GM12864 (cell line): ENCODE results near the gene RASGRP1.

ENCODE experiments used
- DNase-seq: peaks from one replicate; pipeline ENCODE4 v3.0.0-alpha.2; 2011; ENCODE audit warnings: low read depth
- H3K4me3 ChIP-seq: 2 replicates; pipeline ENCODE4 v1.5.1; 2011; ENCODE audit warnings: mild to moderate bottlenecking, low read depth, low read length, control low read depth
- TF ChIP-seq, protein P1 (sequence below): IDR thresholded peaks from 2 replicates; pipeline ENCODE4 v1.5.1; 2011; ENCODE audit warnings: low read depth, mild to moderate bottlenecking, moderate library complexity, low read length, control low read depth, inconsistent platforms; ENCODE audit errors: missing control alignments

The RASGRP1 gene

DNA sequence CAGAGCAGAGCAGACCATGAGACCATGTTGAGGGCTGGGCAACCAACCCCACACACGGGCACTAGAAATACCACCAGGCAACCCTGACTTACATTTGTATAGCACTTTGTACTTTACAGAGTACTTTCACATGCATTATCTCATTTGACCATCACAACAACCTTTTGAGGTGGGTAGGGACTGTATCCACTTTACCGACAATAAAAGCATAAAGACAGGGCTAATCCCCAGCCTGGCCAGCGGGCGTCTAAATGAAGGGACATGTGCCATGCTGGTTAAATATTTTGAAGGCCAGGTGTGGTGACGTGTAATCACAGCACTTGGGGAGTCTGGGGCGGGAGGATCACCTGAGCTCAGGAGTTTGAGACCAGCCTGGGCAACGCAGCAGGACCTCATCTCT lies 23.6 kb downstream of the RASGRP1 start:
- TF ChIP-seq, protein P1, sequence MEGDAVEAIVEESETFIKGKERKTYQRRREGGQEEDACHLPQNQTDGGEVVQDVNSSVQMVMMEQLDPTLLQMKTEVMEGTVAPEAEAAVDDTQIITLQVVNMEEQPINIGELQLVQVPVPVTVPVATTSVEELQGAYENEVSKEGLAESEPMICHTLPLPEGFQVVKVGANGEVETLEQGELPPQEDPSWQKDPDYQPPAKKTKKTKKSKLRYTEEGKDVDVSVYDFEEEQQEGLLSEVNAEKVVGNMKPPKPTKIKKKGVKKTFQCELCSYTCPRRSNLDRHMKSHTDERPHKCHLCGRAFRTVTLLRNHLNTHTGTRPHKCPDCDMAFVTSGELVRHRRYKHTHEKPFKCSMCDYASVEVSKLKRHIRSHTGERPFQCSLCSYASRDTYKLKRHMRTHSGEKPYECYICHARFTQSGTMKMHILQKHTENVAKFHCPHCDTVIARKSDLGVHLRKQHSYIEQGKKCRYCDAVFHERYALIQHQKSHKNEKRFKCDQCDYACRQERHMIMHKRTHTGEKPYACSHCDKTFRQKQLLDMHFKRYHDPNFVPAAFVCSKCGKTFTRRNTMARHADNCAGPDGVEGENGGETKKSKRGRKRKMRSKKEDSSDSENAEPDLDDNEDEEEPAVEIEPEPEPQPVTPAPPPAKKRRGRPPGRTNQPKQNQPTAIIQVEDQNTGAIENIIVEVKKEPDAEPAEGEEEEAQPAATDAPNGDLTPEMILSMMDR: no peak
- H3K4me3 ChIP-seq: no peak overlapping the region
- DNase-seq: no peak

DNA sequence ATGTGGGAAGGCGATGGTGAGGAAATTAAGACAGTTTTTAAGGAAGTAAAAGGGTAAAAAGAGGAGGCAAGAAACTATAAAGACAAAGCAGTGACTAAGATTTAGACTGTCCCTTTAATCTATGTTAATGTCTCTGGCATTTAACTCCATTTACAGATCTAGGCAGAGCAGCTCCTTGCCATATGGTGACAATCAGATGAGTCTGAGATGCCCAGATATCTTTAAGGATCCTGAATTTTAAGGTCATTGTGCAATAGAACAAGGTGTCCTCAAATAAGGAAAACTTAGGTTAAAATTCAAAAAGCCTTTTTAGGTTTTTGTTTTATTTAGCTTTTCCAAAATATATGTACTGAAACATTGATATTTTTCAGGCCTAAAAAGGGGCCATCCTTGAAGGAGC lies 24.1 kb downstream of the RASGRP1 start:
- no peak overlapping the region for H3K4me3 ChIP-seq
- TF ChIP-seq, protein P1: no peak
- no peak for DNase-seq

DNA sequence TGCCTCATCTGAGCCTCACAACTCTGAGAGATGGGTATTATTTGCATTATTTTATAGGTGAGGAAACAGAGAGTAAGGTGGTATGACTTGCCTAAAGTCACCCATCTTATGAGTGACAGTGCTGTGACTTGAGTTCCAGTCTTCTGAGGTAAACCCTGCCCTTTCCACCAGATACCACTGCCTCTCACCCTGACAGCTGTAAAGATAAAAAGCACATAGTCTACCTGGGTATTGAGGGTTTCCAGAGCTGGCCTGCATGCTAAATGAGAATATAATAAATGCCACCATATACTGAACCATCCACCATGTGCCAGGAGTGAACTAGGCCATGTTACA lies 25.6 kb downstream of the RASGRP1 start:
- TF ChIP-seq, protein P1: no peak
- no peak for DNase-seq
- no peak overlapping the region for H3K4me3 ChIP-seq

DNA sequence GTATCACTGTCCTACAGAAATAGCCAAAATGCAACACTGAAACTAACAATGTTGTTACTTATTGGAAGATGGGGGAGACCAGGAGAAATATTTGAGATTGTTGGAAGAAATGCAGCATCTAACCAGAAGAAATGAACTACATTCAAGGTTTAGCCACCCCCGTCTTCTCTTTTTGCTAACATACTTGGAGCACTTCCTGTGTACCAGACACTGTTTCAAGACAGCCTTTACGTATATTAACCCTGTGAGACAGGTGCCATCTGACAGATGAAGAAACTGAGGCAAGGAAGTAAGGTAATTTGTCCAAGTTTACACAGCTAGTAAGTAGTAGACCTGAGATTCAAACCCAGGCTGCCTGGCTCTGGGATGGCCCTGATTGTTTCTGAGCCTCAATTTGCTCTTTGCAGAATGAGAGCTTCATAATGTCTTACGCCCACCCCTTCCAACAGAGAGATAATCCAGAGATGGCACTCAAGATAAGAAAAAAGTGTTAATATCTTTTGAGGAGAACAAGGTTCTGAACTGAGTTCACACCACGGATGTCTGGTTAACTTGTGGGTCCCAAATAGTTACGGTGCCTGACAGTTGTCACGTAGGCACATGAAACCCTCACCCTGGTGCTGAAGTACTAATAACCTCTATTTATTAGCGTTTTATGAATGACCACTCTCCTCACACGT lies 26.1 kb downstream of the RASGRP1 start:
- H3K4me3 ChIP-seq: no peak overlapping the region
- DNase-seq: no peak
- TF ChIP-seq, protein P1: no peak

DNA sequence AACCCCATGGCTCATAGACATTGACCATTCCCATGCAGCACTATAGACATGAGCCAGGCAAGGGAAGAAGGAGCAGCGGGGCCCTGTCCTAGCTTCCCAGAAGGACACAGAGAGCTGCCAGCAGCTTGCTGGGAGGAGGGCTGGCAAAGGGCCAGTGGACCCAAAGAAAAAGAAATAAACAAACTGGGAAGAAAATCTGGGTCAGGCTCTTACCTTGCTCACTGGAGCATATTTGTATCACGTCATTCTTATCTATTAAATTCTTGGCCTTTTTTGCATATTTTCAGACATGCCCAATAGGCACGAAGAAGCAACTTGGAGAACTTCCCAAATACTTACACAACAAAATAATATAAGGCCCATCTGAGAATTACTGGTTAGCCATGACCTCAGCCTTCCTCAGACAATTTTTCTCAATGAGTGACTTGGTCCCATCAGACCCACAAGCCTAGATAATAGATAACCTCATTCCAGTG lies 28.4 kb downstream of the RASGRP1 start:
- TF ChIP-seq, protein P1: no peak
- H3K4me3 ChIP-seq: no peak overlapping the region
- no peak for DNase-seq

DNA sequence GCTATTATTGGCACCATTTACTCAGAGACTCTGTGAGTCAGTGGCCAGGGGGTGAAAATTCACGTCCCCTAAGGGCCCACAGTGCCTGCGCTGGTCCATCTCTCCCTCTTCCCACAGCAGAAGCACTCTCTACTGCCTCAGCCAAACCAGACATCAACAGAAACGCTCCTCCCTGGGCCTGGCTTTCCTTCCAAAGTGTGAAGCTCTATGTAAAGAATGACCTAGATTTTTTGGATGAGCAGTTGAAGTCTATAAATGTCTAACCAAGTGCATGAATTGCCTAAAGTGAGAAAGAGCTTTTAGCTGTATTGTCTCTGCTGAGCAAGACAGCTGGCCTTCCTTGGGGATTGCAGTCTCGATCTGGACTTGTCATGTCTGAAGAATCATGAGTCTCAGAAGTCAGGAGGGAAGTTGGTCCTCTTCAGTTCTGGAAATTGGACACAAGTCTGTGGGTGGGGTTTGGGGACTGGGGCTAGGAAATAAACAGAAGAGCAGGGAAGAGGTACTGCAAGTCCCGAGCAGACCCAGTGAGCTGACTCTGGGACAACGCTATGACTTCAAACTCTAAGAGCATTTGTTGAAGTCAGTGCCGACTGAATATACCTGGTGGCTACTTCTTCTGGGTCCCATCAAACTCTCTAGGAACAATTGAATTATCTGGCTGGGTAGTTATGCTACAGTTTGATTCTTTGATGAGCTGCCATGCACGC lies 29.0 kb downstream of the RASGRP1 start:
- H3K4me3 ChIP-seq: no peak overlapping the region
- TF ChIP-seq, protein P1: no peak
- DNase-seq: no peak

DNA sequence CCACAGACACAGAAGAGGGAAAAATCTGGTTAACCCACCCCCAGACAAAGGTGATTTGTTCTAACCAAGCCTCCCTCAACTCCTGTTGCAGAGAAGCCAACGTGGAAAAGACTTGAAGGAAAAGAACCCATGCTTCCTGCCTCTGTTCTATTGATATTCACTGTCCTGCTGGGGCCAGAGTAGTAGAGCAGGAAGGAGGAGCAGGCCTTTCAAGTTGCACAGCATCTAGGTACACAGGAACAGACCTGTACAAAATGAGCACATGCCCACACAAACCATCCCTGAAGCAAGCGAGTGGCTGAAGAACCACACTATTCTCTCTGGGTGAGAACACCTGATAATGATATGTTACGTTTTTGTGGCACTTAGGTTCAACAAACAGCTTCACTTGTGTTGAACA lies 29.9 kb downstream of the RASGRP1 start:
- TF ChIP-seq, protein P1: no peak
- DNase-seq: no peak
- H3K4me3 ChIP-seq: no peak overlapping the region
